ENCODE measurements around the gene ARRDC5. TPM values are rescaled to one million over a fixed set of nuclear protein-coding genes. Genes with fewer than 3 reads are reported as not detected.
A peak's percentile ranks its signal among the peaks of the same experiment; 100 is the strongest.

Gene ARRDC5
- total and polyA plus RNA-seq, 10 donors, result 1.4 to 9.4 (median 6.5) TPM

- 14 to 31% (median 22%) methylated on average over 40 to 41 of the region's 41 CpGs for WGBS, 5 donors
- intact Hi-C loops (cut with DNase I; ENCODE audit: low total_unique reads), result loop anchor here (10.0 kb wide), 1 partner anchor 102 kb away; no protein-coding TSS in a partner anchor
- Histone ChIP-seq H3K27me3 (replicated peaks in 1 of 7) (no peaks in the 10 kb centered on the region), H3K9me3 (no peaks in the 10 kb centered on the region), H3K27ac (peak overlapping the region; percentile 62 to 93 (median 86)), H3K4me3 (peak overlapping the region; percentile 43 to 80 (median 53)), H3K4me1 (peaks cover 19 to 64% (median 51%) of the 10 kb centered on the region in 6 donors), H3K36me3 (peaks cover 0 to 12% (median 0%) of the 10 kb centered on the region in 6 donors)
- TF ChIP-seq POLR2A (IDR thresholded peaks at IDR 0.05) (no peak), POLR2AphosphoS5 (IDR thresholded peaks at IDR 0.05) (peak; percentile 67 to 83 (median 71))
- TF ChIP-seq, protein P1, sequence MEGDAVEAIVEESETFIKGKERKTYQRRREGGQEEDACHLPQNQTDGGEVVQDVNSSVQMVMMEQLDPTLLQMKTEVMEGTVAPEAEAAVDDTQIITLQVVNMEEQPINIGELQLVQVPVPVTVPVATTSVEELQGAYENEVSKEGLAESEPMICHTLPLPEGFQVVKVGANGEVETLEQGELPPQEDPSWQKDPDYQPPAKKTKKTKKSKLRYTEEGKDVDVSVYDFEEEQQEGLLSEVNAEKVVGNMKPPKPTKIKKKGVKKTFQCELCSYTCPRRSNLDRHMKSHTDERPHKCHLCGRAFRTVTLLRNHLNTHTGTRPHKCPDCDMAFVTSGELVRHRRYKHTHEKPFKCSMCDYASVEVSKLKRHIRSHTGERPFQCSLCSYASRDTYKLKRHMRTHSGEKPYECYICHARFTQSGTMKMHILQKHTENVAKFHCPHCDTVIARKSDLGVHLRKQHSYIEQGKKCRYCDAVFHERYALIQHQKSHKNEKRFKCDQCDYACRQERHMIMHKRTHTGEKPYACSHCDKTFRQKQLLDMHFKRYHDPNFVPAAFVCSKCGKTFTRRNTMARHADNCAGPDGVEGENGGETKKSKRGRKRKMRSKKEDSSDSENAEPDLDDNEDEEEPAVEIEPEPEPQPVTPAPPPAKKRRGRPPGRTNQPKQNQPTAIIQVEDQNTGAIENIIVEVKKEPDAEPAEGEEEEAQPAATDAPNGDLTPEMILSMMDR (IDR thresholded peaks at IDR 0.05 in 8 of 11, conservative IDR thresholded peaks at IDR 0.05 in 3 of 11), result no peak
- peak; percentile 88 for DNase-seq
These were observed 13.8 kb upstream of the ARRDC5 start for GRCh38 chr19:4916292-4917082.

DNA sequence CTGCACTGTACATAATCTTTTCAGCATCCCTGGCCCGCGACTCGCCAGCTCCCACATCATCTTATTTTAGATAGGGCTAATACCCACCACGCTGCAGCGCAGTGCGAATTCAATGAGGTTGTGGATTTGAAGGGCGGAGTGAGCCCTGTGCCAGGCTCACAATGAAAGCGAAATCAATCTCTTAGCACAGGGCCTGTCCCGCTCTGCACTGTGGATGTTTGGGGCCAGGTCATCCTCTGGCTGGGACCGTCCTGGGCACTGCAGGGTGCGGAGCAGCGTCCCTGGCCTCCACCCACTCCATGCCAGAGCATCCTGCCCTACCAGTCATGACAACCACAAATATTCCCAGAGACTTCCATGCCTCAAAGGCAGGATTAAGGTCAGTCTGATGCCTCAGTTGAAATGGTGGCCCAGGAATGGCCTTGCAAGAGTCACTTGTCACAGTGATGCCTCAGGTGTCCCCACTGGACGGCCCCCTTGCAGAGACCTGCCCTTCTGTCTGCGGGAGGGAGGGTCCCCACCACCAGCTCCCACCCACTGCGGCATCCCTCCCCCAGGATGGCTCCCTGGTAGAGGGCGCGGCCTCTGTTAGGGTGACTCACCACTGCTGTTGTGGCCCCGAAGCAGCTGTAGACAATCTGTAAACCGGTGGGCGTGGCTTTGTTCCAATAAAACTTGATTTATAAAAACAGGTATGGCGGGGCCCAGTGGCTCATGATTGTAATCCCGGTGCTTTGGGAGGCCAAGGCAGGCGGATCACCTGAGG lies 12.2 kb upstream of the ARRDC5 start:
- 58 to 82% (median 66%) methylated on average over 14 to 23 of the region's 23 CpGs for WGBS, 5 donors
- peak; percentile 88 for DNase-seq
- Histone ChIP-seq H3K9me3 (no peaks in the 10 kb centered on the region), H3K27me3 (replicated peaks in 1 of 7) (no peaks in the 10 kb centered on the region), H3K4me3 (peak overlapping the region; percentile 12 to 80 (median 53)), H3K27ac (peak overlapping the region in 7 of 8 donors; percentile 69 to 93 (median 87)), H3K4me1 (peaks cover 30 to 77% (median 64%) of the 10 kb centered on the region in 6 donors), H3K36me3 (peaks cover 0 to 12% (median 0%) of the 10 kb centered on the region in 6 donors)
- TF ChIP-seq POLR2A (IDR thresholded peaks at IDR 0.05) (no peak), POLR2AphosphoS5 (IDR thresholded peaks at IDR 0.05) (peak in 2 of 3 donors; percentile 33 to 41)
- intact Hi-C loops (cut with DNase I; ENCODE audit: low total_unique reads), result loop anchor here (5.0 to 10.0 kb wide), 2 partner anchors 43 to 100 kb away; no protein-coding TSS in a partner anchor

DNA sequence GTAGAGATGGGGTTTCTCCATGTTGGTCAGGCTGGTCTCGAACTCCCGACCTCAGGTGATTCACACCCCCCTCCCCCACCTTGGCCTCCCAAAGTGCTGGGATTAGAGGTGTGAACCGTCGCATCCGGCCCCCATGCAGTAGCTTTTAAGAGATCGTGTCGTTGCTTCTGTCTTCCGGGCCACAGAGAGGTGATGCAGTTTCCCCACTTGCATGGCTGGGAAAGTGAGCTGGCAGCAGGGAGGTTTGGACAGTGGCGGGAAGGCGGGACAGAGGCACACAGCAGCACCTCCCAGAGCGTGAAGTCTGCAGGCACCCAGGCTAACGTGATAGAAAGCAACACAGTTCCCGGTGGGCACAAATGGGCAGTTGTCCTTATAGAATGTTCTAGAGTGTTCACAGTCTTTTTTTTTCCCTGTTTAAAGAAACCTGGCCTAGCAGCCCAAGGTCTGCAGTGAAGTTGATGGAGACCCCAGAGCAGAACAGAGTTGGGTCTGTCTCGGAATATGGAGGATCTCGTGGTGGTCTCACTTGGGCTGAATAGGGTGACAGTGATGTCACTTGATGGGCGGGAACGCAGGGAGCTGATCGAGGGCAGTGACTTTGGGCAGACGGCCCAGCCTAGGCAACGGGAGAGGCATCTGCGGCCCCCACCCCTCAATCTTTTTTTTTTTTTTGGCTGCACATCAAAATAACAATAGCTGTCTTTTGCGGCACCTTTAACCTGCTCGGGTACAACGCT lies 11.5 kb upstream of the ARRDC5 start:
- 71 to 81% (median 80%) methylated on average over 24 of the region's 24 CpGs for WGBS, 5 donors
- no peak for DNase-seq
- TF ChIP-seq POLR2A (IDR thresholded peaks at IDR 0.05), result no peak
- TF ChIP-seq POLR2AphosphoS5 (IDR thresholded peaks at IDR 0.05), result peak in 2 of 3 donors; percentile 10 to 42
- TF ChIP-seq, protein P1 (IDR thresholded peaks at IDR 0.05 in 8 of 11, conservative IDR thresholded peaks at IDR 0.05 in 3 of 11), result no peak
- Histone ChIP-seq H3K27ac (peak overlapping the region in 6 of 8 donors; percentile 58 to 93 (median 88)), H3K27me3 (replicated peaks in 1 of 7) (peaks cover 0 to 6% (median 4%) of the 10 kb centered on the region in 7 donors), H3K36me3 (peaks cover 0 to 12% (median 0%) of the 10 kb centered on the region in 6 donors), H3K4me1 (peaks cover 32 to 84% (median 70%) of the 10 kb centered on the region in 6 donors), H3K9me3 (no peaks in the 10 kb centered on the region), H3K4me3 (peak overlapping the region; percentile 12 to 80 (median 53))
- intact Hi-C loops (cut with DNase I; ENCODE audit: low total_unique reads), result loop anchor here (5.0 to 10.0 kb wide), 2 partner anchors 42 to 99 kb away; no protein-coding TSS in a partner anchor
